Ishikawa (cell line): Measurements from ENCODE around the gene SOWAHC.

ENCODE experiments used
- CEBPB ChIP-seq: IDR thresholded peaks from 2 replicates; pipeline ENCODE4 v1.6.1; 2012
- CREB1 ChIP-seq: IDR thresholded peaks from 2 replicates; pipeline ENCODE4 v1.6.1; 2012; ENCODE audit warnings: low read depth
- EGR1 ChIP-seq: IDR thresholded peaks from 2 replicates; pipeline ENCODE4 v1.6.1; 2012
- EP300 ChIP-seq: IDR thresholded peaks from 2 replicates; pipeline ENCODE4 v1.6.1; 2012; ENCODE audit warnings: borderline replicate concordance
- FOXM1 ChIP-seq: IDR thresholded peaks from 2 replicates; pipeline ENCODE4 v1.6.1; 2012; ENCODE audit warnings: low read depth, borderline replicate concordance
- MAX ChIP-seq: IDR thresholded peaks from 2 replicates; pipeline ENCODE4 v1.6.1; 2012
- NFIC ChIP-seq: IDR thresholded peaks from 2 replicates; pipeline ENCODE4 v1.6.1; 2012
- RAD21 ChIP-seq: IDR thresholded peaks from 2 replicates; pipeline ENCODE4 v1.6.1; 2012; ENCODE audit warnings: low read depth
- REST ChIP-seq: IDR thresholded peaks from 2 replicates; pipeline ENCODE4 v1.6.1; 2012; ENCODE audit warnings: low read depth, mild to moderate bottlenecking
- TAF1 ChIP-seq: IDR thresholded peaks from 2 replicates; pipeline ENCODE4 v1.6.1; 2012; ENCODE audit warnings: low read depth, mild to moderate bottlenecking
- TCF12 ChIP-seq: IDR thresholded peaks from 2 replicates; pipeline ENCODE4 v1.6.1; 2012; ENCODE audit warnings: low read depth
- TEAD4 ChIP-seq: IDR thresholded peaks from 2 replicates; pipeline ENCODE4 v1.6.1; 2012
- USF1 ChIP-seq: IDR thresholded peaks from 2 replicates; pipeline ENCODE4 v1.6.1; 2012
- YY1 ChIP-seq: IDR thresholded peaks from 2 replicates; pipeline ENCODE4 v1.6.1; 2012; ENCODE audit warnings: low read depth
- ZBTB7A ChIP-seq: IDR thresholded peaks from 2 replicates; pipeline ENCODE4 v1.6.1; 2012; ENCODE audit warnings: low read depth

The SOWAHC gene

GRCh38 chr2:109633284-109633961 is 19.3 kb downstream of the SOWAHC start:
- TF ChIP-seq ZBTB7A (no peak), MAX (no peak), EP300 (no peak), NFIC (no peak), TCF12 (no peak), TEAD4 (no peak), RAD21 (no peak), REST (no peak), CEBPB (no peak), YY1 (no peak), EGR1 (no peak), FOXM1 (no peak), TAF1 (no peak), USF1 (no peak), CREB1 (no peak)

- TF ChIP-seq CREB1 (no peak), FOXM1 (no peak), EP300 (no peak), CEBPB (no peak), REST (no peak), TCF12 (no peak), YY1 (no peak), ZBTB7A (no peak), RAD21 (no peak), TAF1 (no peak), TEAD4 (no peak), NFIC (no peak), EGR1 (no peak), MAX (no peak), USF1 (no peak)
These were observed 21.5 kb downstream of the SOWAHC start for GRCh38 chr2:109635426-109636304.

GRCh38 chr2:109636317-109636716 is 22.2 kb downstream of the SOWAHC start:
- TF ChIP-seq NFIC (no peak), MAX (no peak), USF1 (no peak), TAF1 (no peak), TCF12 (no peak), EP300 (no peak), RAD21 (no peak), CREB1 (no peak), TEAD4 (no peak), REST (no peak), CEBPB (no peak), FOXM1 (no peak), ZBTB7A (no peak)
